GM13976 (cell line): ENCODE data around the gene SLC12A6.

Experiments used
- DNase-seq: peaks from one replicate; pipeline ENCODE4 v3.0.0; 2012; ENCODE audit warnings: low spot score
- CTCF ChIP-seq: IDR thresholded peaks from 2 replicates; pipeline ENCODE4 v1.5.1; 2012; ENCODE audit warnings: borderline replicate concordance, mild to moderate bottlenecking; ENCODE audit not compliant: insufficient read depth; ENCODE audit errors: extremely low read depth, missing control alignments, control extremely low read depth
- in situ Hi-C: fragments of 300-500 bp; cut with MboI; formaldehyde crosslinking; loops from one replicate; pipeline ENCODE4 v1.12.0; 2022; ENCODE audit warnings: low sequenced_read_pairs, mixed read lengths, inconsistent platforms; ENCODE audit not compliant: unreplicated experiment

Gene SLC12A6

GRCh38 chr15:34188711-34189110 is 148.9 kb downstream of the SLC12A6 start:
- TF ChIP-seq CTCF = no peak
- in situ Hi-C loops = no loop called here
- no peak for DNase-seq

- in situ Hi-C loops = no loop called here
- DNase-seq = no peak
- no peak for TF ChIP-seq CTCF
Measured at GRCh38 chr15:34185666-34186065, 151.9 kb downstream of the SLC12A6 start.

- no peak for DNase-seq
- in situ Hi-C loops = no loop called here
- TF ChIP-seq CTCF = no peak
Measured at GRCh38 chr15:34182942-34183341, 154.6 kb downstream of the SLC12A6 start.
